ENCODE results near the gene COX17.

The COX17 gene

DNA sequence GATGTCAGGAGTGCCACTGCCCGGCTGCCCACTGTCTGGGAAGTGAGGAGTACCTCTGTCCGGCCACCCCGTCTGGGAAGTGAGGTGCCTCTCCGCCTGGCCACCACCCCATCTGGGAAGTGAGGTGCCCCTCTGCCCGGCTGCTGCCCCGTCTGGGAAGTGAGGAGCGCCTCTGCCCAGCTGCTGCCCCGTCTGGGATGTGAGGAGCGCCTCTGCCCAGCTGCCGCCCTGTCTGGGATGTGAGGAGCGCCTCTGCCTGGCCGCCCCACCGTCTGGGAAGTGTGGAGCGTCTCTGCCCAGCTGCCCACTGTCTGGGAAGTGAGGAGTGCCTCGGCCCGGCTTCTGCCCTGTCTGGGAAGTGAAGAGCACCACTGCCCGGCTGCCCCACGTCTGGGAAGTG is 3.3 kb downstream of the COX17 start:
- FAIRE-seq, result no peak

DNA sequence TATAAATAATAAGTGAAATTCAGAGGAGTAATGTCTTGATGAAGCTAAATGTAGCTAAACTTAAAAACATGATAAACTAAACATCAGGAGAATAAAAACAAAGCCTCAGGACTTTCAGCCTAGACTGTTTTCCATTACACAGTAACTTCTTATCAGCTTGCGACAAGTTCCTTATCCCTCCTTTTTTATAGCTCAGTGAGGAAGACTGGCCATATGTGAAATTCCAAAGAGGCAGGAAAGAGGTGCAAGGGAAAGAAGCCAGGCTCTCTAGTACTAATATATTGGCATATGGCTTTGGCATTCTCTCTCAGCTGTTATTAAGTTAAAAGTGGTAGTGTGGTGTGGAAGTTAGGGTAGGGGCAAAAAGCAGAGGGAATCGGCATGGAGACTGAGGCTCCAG is 4.4 kb downstream of the COX17 start:
- no peak for FAIRE-seq

GRCh38 chr3:119669906-119670570 is 7.2 kb downstream of the COX17 start:
- FAIRE-seq, result no peak

DNA sequence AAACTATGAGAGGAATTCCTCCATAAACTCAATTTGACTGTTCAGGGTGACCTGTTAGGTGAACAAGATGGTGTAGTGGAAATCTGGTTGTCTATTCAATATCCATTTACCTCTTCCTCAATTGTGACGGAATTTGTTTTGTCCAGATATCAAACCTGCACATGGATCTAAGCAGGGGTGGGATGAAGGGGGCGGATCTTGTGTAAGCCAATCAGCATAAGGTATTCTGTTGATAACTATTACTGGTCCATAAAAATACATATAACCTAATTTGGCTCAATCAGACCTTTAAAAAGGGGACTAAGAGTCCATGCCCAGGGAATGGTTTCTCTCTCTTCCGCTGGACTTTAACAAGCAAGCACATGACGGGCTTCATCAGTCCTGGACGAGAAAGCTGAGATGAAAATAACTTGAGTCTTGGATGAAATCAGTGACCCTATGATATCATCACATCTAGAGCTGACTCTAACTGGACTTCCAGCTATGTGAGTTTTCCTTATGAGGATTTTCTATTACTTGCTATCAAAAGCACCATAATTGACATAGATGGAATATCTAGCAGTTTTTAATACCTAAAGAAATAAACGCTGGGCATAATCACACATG is 11.1 kb downstream of the COX17 start:
- no peak for FAIRE-seq

GRCh38 chr3:119664850-119665379 is 12.3 kb downstream of the COX17 start:
- FAIRE-seq, result no peak

- no peak for FAIRE-seq
Measured at GRCh38 chr3:119664370-119664769, 12.8 kb downstream of the COX17 start.

- no peak for FAIRE-seq
Measured at GRCh38 chr3:119663885-119664284, 13.3 kb downstream of the COX17 start.

- no peak for FAIRE-seq
Measured at GRCh38 chr3:119662604-119663373, 14.4 kb downstream of the COX17 start.

DNA sequence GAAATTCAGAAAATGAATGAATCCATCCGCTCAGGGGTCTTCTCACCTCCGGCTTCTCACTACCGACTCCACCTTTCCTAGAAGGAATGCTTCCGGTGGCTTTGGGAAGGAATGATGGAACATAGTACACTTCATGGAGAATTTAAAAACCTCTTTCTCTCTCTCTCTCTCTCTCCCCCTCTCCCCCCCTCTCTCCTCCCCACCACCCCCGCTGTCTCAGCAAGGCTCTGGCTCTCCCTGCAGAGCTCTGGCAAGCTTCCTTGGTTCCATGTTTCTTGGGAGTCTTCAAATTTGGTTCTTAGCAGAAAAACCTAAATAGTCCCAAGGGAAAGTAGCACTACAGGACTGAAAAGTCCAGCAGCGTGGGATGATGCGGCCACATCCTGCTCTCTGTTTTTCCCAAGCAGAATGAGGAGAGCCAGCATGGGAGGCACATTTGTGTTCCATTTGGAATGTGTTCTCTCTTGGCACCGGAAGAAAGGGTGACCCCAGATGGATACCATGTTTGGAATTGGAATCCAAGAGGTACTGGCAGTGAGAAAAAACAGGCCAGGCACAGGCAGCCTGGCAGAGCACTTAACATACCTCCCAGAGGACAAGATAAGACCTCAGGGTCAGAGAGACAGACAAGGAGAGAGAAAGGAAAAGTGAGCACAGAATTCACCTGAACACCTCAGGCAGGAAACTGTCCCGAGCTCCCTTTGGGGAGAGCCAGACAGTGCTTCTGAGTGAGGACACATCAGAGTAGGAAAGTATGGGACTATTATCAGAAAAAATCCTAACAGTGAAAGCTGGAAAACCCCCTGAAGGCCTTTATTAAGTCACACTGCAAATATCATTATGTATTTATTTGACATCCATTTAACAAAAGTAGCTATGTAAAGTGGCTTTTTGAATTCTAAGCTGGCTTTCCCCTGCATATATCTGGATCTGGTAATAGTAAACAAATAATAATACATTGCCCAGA is 16.4 kb downstream of the COX17 start, which contains the start of gene POPDC2:
Gene POPDC2 (minus strand): TSS at position 116 of the 967 bp plus-strand sequence. CDS start 166 bp downstream, outside the sequence.
- FAIRE-seq, result no peak

- FAIRE-seq, result no peak
Measured at GRCh38 chr3:119659606-119660291, 17.5 kb downstream of the COX17 start.

- no peak for FAIRE-seq
Measured at GRCh38 chr3:119658994-119659393, 18.2 kb downstream of the COX17 start.

- FAIRE-seq, result no peak
Measured at GRCh38 chr3:119657887-119658702, 19.1 kb downstream of the COX17 start.

- no peak for FAIRE-seq
Measured at GRCh38 chr3:119653876-119654275, 23.3 kb downstream of the COX17 start.

DNA sequence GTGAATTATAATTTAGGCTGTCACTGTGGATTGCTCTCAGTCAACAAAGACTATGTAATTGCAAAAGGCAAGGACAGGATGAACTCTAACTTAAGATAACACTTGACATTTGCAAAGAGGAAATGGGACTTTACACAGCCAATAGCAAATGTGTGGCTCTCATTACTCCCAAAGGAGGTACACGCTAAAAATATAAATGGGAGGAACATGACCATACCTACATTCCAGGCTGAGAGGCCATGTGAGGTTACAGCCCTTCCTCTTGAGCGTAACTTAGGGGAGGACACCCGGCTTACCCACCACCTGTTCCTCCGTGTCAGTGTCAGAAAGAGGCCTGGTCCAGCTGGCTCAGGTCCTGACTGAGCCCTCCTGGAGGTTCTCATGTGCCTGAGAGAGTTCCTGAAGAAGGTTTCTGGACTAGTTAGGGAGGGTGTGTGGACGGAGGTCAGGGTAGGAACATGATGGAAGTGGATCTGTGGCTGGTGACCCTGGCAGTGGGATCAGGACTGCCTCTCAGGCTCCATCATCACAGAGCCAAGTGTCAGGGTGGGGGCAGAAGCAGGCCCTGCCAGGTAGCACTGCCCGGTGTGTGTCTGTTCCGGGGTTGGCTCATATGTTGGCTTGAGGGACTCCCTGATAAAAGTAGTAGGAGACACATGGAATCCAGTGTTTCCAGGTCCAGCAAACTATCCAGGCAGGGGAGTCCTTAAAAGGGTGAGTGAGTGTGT is 24.7 kb downstream of the COX17 start:
- FAIRE-seq, result no peak

DNA sequence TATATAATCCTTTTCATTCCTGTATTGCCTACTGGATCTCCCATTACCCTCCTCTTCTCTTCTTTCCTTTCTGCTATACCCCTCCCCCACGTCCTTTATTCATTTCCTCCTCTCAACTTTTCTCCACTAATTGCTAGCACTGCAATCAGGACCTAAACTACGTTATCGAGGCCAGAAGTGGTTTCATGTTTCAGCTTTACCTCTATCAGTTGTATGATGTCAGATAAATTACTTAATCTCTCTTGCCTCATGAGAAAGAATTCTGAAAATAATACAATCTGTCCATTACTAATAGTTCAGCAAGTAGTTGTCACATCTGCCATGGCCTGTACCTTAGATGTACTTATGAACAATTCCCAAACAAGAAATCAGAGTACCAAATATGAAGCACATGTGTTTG is 27.4 kb downstream of the COX17 start:
- no peak for FAIRE-seq

- FAIRE-seq, result no peak
Measured at GRCh38 chr3:119647843-119648575, 29.2 kb downstream of the COX17 start.

DNA sequence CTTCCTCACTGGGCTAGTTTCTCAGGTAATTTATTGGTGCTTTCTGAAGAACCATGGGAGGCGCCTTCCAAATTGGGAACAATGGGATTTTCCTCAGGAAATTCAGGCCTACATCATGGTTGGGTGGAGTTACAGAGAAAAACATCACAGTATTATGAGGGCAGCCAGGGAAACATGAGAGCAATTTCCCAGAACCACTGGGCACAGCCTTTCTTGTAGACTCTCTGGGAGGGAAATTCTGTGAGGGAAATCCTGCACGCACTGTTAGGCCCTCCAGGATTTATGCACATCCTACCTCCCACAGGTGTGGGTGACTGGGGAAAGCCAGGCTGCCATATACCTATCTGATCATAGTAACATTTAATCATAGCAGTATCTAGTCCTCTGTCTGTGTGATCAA is 30.0 kb downstream of the COX17 start:
- FAIRE-seq, result no peak

- FAIRE-seq, result no peak
Measured at GRCh38 chr3:119645813-119646212, 31.4 kb downstream of the COX17 start.

- no peak for FAIRE-seq
Measured at GRCh38 chr3:119644481-119644880, 32.7 kb downstream of the COX17 start.
